SK-N-SH (cell line): ENCODE data around the gene GLIS1. TPM values are rescaled to one million over a fixed set of nuclear protein-coding genes. Genes with fewer than 3 reads are reported as not detected.

ENCODE experiments used
- CTCF ChIA-PET: fragments of 300-600, 350-600 bp; formaldehyde crosslinking; extraction: SDS; loops from one replicate; lab custom pipeline; 2021; lab: Yijun Ruan, JAX
- POLR2A ChIA-PET: fragments of 350-600 bp; sonication (Branson Sonifier 250); formaldehyde crosslinking; extraction: SDS; loops from one replicate; lab custom pipeline; 2020; ENCODE audit warnings: antibody characterized with exemption, inconsistent platforms; lab: Yijun Ruan, JAX
- DNase-seq: peaks from one replicate; pipeline ENCODE4 v3.0.0; 2012
- H2AFZ ChIP-seq: fragments of 200-600 bp; sonication (generic); 2 replicates; pipeline ENCODE4 v1.8.1; 2016; ENCODE audit warnings: antibody characterized with exemption, mild to moderate bottlenecking, low read depth
- H3F3A ChIP-seq: fragments of 200-600 bp; sonication (generic); replicated peaks from 2 replicates; pipeline ENCODE3; 2016; ENCODE audit warnings: antibody characterized with exemption, mild to moderate bottlenecking; ENCODE audit not compliant: insufficient read depth
- H3K27ac ChIP-seq, 2 experiments: fragments of 200-500 bp in 1 of 2; fragments of 200-600 bp in 1 of 2; sonication (Bioruptor generic) in 1 of 2; sonication (generic), shearing (Covaris generic) in 1 of 2; 2 replicates each; pipeline versions ENCODE4 v1.5.1 to v1.6.1; 2014 to 2016; ENCODE audit warnings: low read depth in 2 of 2, inconsistent platforms in 1 of 2, low read length in 1 of 2, mild to moderate bottlenecking in 1 of 2, mixed read lengths in 1 of 2
- H3K27me3 ChIP-seq: fragments of 200-600 bp; sonication (generic), shearing (Covaris generic); 2 replicates; pipeline ENCODE4 v1.6.1; 2016; ENCODE audit warnings: mixed run types; ENCODE audit not compliant: insufficient read depth
- H3K36me3 ChIP-seq, 2 experiments: fragments of 200-500 bp in 1 of 2; fragments of 200-600 bp in 1 of 2; sonication (Bioruptor generic) in 1 of 2; sonication (generic) in 1 of 2; replicated peaks in 1 of 2; 2 replicates each; pipeline versions ENCODE3 to v1.5.1; 2014 to 2016; ENCODE audit warnings: low read length in 1 of 2, mild to moderate bottlenecking in 1 of 2; ENCODE audit not compliant: insufficient read depth in 2 of 2, control insufficient read depth in 1 of 2
- H3K4me1 ChIP-seq, 2 experiments: fragments of 200-500 bp in 1 of 2; fragments of 200-600 bp in 1 of 2; sonication (Bioruptor generic) in 1 of 2; sonication (generic), shearing (Covaris generic) in 1 of 2; 2 replicates each; pipeline versions ENCODE4 v1.5.1 to v1.6.1; 2014 to 2016; ENCODE audit warnings: low read depth in 1 of 2, low read length in 1 of 2, mixed run types in 1 of 2; ENCODE audit not compliant: insufficient read depth in 2 of 2, control insufficient read depth in 1 of 2
- H3K4me2 ChIP-seq: fragments of 200-600 bp; sonication (generic), shearing (Covaris generic); 2 replicates; pipeline ENCODE4 v1.6.1; 2017; ENCODE audit warnings: mixed run types
- H3K4me3 ChIP-seq, 2 experiments: fragments of 200-500 bp in 1 of 2; fragments of 200-600 bp in 1 of 2; sonication (Bioruptor generic) in 1 of 2; sonication (generic), shearing (Covaris generic) in 1 of 2; 2 replicates each; pipeline versions ENCODE4 v1.5.1 to v1.8.1; 2014 to 2016; ENCODE audit warnings: low read depth in 2 of 2, inconsistent platforms in 1 of 2, low read length in 1 of 2, mild to moderate bottlenecking in 1 of 2, mixed read lengths in 1 of 2, moderate library complexity in 1 of 2
- H3K79me2 ChIP-seq: fragments of 200-600 bp; sonication (generic); 2 replicates; pipeline ENCODE4 v1.8.1; 2017; ENCODE audit warnings: mild to moderate bottlenecking; ENCODE audit not compliant: insufficient read depth
- H3K9ac ChIP-seq: fragments of 200-600 bp; sonication (generic); 2 replicates; pipeline ENCODE4 v1.6.1; 2017; ENCODE audit warnings: mixed run types
- H3K9me2 ChIP-seq: fragments of 200-600 bp; sonication (generic); 2 replicates; pipeline ENCODE4 v1.6.1; 2017; ENCODE audit warnings: mixed run types
- H3K9me3 ChIP-seq: fragments of 200-600 bp; sonication (generic); 2 replicates; pipeline ENCODE4 v1.6.1; 2017; ENCODE audit warnings: mixed run types, mild to moderate bottlenecking, moderate library complexity
- H4K20me1 ChIP-seq: fragments of 200-600 bp; sonication (generic); 2 replicates; pipeline ENCODE4 v1.6.1; 2017; ENCODE audit warnings: mild to moderate bottlenecking, mixed run types; ENCODE audit not compliant: insufficient read depth
- CHD2 ChIP-seq: fragments of 150-350 bp; IDR thresholded peaks from 2 replicates; pipeline ENCODE4 v1.6.1; 2018; ENCODE audit warnings: low read length; ENCODE audit not compliant: partially characterized antibody
- ELF1 ChIP-seq: IDR thresholded peaks from 2 replicates; pipeline ENCODE4 v1.4.0; 2012
- EP300 ChIP-seq, 2 experiments: IDR thresholded peaks; 2 replicates each; pipeline versions ENCODE4 v1.4.0 to v1.6.1; 2012; ENCODE audit warnings: borderline replicate concordance in 1 of 2, low read depth in 1 of 2, low read length in 1 of 2
- FOSL2 ChIP-seq: IDR thresholded peaks from 2 replicates; pipeline ENCODE4 v1.4.0; 2012; ENCODE audit warnings: low read depth, mild to moderate bottlenecking, moderate library complexity, borderline replicate concordance
- FOXJ3 ChIP-seq: sonication (generic); formaldehyde crosslinking; IDR thresholded peaks from 2 replicates; pipeline ENCODE4 v1.5.1; 2020; ENCODE audit warnings: mild to moderate bottlenecking, missing genetic modification reagents
- GABPA ChIP-seq: IDR thresholded peaks from 2 replicates; pipeline ENCODE4 v1.4.0; 2012; ENCODE audit warnings: low read depth, mild to moderate bottlenecking
- JUND ChIP-seq: IDR thresholded peaks from 2 replicates; pipeline ENCODE4 v1.4.0; 2012
- MEF2A ChIP-seq: IDR thresholded peaks from 2 replicates; pipeline ENCODE4 v1.4.0; 2012; ENCODE audit warnings: low read depth, borderline replicate concordance
- MXI1 ChIP-seq: IDR thresholded peaks from 2 replicates; pipeline ENCODE4 v1.6.1; 2012; ENCODE audit warnings: mild to moderate bottlenecking, low read depth, low read length, improper control_type of control experiment
- NRF1 ChIP-seq: IDR thresholded peaks from 2 replicates; pipeline ENCODE4 v1.6.1; 2012; ENCODE audit warnings: low read depth, mild to moderate bottlenecking, low read length
- POLR2AphosphoS5 ChIP-seq: IDR thresholded peaks from 2 replicates; pipeline ENCODE4 v1.6.1; 2012; ENCODE audit warnings: low read depth, low read length
- RFX5 ChIP-seq: IDR thresholded peaks from 2 replicates; pipeline ENCODE4 v1.6.1; 2012; ENCODE audit warnings: mild to moderate bottlenecking, improper control_type of control experiment, low read length
- TCF12 ChIP-seq: IDR thresholded peaks from 2 replicates; pipeline ENCODE4 v1.4.0; 2012
- TEAD4 ChIP-seq: IDR thresholded peaks from 2 replicates; pipeline ENCODE4 v1.4.0; 2012; ENCODE audit warnings: mild to moderate bottlenecking, borderline replicate concordance; ENCODE audit not compliant: insufficient read depth
- USF2 ChIP-seq: fragments of 150-350 bp; IDR thresholded peaks from 2 replicates; pipeline ENCODE4 v1.6.1; 2017; ENCODE audit warnings: antibody characterized with exemption, low read length, low read depth, borderline replicate concordance
- WGBS: methylation state at CpG from one replicate; pipeline ENCODE4 v1.1.6; 2017; ENCODE audit warnings: low lambda C conversion rate; 5-methylcytosine and 5-hydroxymethylcytosine counted together
- polyA plus RNA-seq, 3 experiments: library from polyadenylated mRNA; depleted of rRNA; stranded (reverse); fragments of >200 nt; gene quantifications; 2 replicates each; pipeline ENCODE4 v1.2.3, GENCODE V29; 2012
- TF ChIP-seq, protein P1 (sequence below): IDR thresholded peaks from 2 replicates; pipeline ENCODE4 v1.4.0; 2012; ENCODE audit warnings: low read depth, borderline replicate concordance
- TF ChIP-seq, protein P2 (sequence below): fragments of 200-600 bp; sonication (generic); IDR thresholded peaks from 2 replicates; pipeline ENCODE4 v1.6.1; 2017; ENCODE audit warnings: antibody characterized with exemption, mild to moderate bottlenecking, moderate library complexity
- TF ChIP-seq, protein P3 (sequence below): IDR thresholded peaks from 2 replicates; pipeline ENCODE4 v1.4.0; 2012; ENCODE audit warnings: low read depth

The GLIS1 gene
- polyA plus RNA-seq, 1 of the 3 experiments (the other 2 are of a cell fraction), result 0.13 TPM

DNA sequence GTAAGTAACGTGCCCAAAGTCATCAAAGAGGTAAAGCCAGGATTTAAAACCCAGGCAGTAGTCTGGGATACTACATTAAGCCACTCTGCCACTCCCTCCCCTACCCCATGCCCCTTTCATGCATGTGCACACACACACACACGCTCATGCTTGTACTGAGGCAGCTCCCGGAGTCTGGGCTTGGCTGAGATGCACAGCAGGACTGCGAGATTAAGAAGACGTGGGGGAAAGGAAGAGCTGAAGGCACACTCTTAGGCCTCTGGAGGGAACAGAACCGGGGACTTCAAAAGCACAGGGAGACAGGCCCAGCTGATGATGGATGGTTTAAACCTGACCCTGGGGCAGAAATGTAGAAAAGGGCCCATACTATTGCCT lies 98.3 kb downstream of the GLIS1 start:
- Histone ChIP-seq H3K9me2 (no peaks in the 10 kb centered on the region), H3K36me3 (no peaks in the 10 kb centered on the region), H4K20me1 (no peaks in the 10 kb centered on the region), H3K27ac (peak overlapping the region in 1 of 2 experiments; percentile 97; a peak in 1 of 4 replicates), H3K79me2 (no peaks in the 10 kb centered on the region), H3K4me3 (no peak overlapping the region), H3K4me2 (no peak overlapping the region), H3K27me3 (no peaks in the 10 kb centered on the region), H3K9me3 (no peaks in the 10 kb centered on the region), H3K4me1 (peaks cover 0 to 42% of the 10 kb centered on the region in 2 experiments; a peak in 2 of 4 replicates), H3K9ac (no peak overlapping the region), H3F3A (peaks cover 6% of the 10 kb centered on the region), H2AFZ (no peak overlapping the region)
- ChIA-PET CTCF (interaction anchor here (1.2 to 4.5 kb wide), 4 partner anchors 42 to 156 kb away, joined by 3 to 26 read pairs (median 12); no protein-coding TSS in a partner anchor), POLR2A (no interaction called here)
- no peak for DNase-seq
- WGBS, result 73% methylated on average over 6 of the region's 6 CpGs
- TF ChIP-seq RFX5, result no peak
- no peak for TF ChIP-seq ELF1
- TF ChIP-seq, protein P1, sequence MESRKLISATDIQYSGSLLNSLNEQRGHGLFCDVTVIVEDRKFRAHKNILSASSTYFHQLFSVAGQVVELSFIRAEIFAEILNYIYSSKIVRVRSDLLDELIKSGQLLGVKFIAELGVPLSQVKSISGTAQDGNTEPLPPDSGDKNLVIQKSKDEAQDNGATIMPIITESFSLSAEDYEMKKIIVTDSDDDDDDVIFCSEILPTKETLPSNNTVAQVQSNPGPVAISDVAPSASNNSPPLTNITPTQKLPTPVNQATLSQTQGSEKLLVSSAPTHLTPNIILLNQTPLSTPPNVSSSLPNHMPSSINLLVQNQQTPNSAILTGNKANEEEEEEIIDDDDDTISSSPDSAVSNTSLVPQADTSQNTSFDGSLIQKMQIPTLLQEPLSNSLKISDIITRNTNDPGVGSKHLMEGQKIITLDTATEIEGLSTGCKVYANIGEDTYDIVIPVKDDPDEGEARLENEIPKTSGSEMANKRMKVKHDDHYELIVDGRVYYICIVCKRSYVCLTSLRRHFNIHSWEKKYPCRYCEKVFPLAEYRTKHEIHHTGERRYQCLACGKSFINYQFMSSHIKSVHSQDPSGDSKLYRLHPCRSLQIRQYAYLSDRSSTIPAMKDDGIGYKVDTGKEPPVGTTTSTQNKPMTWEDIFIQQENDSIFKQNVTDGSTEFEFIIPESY, result no peak
- TF ChIP-seq CHD2, result no peak
- no peak for TF ChIP-seq USF2
- no peak for TF ChIP-seq MEF2A
- no peak for TF ChIP-seq GABPA
- no peak for TF ChIP-seq FOXJ3

DNA sequence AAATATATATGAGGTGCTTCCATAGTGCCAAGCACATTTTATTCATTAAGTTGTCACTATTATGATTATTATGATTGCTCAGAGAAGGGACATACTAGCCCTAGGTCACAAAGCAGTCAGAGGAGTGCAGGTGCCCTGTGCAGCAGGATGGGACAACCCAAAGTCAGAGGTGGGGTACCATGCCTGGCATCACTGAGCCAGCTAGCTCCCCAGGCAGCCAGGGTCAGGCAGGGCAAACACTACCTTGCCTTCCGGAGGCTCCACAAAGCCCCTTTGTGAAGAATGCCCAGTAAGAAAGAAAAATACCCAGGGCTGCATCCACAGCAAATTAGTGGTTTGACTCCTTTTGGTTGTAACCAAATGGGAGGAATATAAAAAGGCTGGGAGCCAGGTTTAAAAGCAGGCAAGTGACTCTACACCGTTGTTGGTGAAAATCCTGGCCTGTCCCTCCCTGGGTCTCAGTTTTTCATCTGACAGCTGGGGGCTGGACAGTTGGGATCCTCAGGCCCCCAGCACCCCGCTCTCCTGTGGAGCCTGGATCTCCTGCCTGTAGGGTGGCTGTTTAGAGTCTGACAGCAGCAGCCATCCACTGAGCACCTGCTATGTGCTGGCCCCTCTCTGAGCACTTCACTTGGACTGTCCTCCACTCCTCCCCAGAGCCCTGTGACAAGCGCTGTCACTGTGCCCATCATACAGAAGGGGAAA lies 98.8 kb downstream of the GLIS1 start:
- H3K27me3 ChIP-seq, result no peaks in the 10 kb centered on the region
- POLR2A ChIA-PET, result no interaction called here
- no peak for DNase-seq
- H3F3A ChIP-seq, result peaks cover 8% of the 10 kb centered on the region
- no peaks in the 10 kb centered on the region for H4K20me1 ChIP-seq
- no peaks in the 10 kb centered on the region for H3K36me3 ChIP-seq
- no peaks in the 10 kb centered on the region for H3K9me2 ChIP-seq
- H3K79me2 ChIP-seq, result no peaks in the 10 kb centered on the region
- H3K9ac ChIP-seq, result no peak overlapping the region
- CTCF ChIA-PET, result interaction anchor here (0.9 to 4.5 kb wide), 4 partner anchors 9 to 155 kb away, joined by 3 to 26 read pairs (median 13); no protein-coding TSS in a partner anchor
- no peak overlapping the region for H3K4me2 ChIP-seq
- no peaks in the 10 kb centered on the region for H3K9me3 ChIP-seq
- peaks cover 0 to 42% of the 10 kb centered on the region in 2 experiments; a peak in 2 of 4 replicates for H3K4me1 ChIP-seq
- no peak overlapping the region for H2AFZ ChIP-seq
- 61% methylated on average over 3 of the region's 4 CpGs for WGBS
- no peak overlapping the region for H3K27ac ChIP-seq
- no peak overlapping the region for H3K4me3 ChIP-seq
- no peak for TF ChIP-seq USF2
- no peak for TF ChIP-seq MEF2A
- no peak for TF ChIP-seq JUND
- TF ChIP-seq, protein P2, sequence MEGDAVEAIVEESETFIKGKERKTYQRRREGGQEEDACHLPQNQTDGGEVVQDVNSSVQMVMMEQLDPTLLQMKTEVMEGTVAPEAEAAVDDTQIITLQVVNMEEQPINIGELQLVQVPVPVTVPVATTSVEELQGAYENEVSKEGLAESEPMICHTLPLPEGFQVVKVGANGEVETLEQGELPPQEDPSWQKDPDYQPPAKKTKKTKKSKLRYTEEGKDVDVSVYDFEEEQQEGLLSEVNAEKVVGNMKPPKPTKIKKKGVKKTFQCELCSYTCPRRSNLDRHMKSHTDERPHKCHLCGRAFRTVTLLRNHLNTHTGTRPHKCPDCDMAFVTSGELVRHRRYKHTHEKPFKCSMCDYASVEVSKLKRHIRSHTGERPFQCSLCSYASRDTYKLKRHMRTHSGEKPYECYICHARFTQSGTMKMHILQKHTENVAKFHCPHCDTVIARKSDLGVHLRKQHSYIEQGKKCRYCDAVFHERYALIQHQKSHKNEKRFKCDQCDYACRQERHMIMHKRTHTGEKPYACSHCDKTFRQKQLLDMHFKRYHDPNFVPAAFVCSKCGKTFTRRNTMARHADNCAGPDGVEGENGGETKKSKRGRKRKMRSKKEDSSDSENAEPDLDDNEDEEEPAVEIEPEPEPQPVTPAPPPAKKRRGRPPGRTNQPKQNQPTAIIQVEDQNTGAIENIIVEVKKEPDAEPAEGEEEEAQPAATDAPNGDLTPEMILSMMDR, result no peak
- TF ChIP-seq MXI1, result no peak
- TF ChIP-seq, protein P1, result no peak
- TF ChIP-seq CHD2, result no peak
- TF ChIP-seq EP300 (IDR thresholded peaks at IDR 0.05; ENCODE audit: borderline replicate concordance in 1 of 2, low read depth in 1 of 2, low read length in 1 of 2), result no peak
- no peak for TF ChIP-seq FOXJ3
- no peak for TF ChIP-seq TCF12
- no peak for TF ChIP-seq RFX5
- TF ChIP-seq TEAD4, result no peak
- TF ChIP-seq POLR2AphosphoS5, result no peak
- TF ChIP-seq, protein P3, sequence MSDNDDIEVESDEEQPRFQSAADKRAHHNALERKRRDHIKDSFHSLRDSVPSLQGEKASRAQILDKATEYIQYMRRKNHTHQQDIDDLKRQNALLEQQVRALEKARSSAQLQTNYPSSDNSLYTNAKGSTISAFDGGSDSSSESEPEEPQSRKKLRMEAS, result no peak
- no peak for TF ChIP-seq NRF1
- no peak for TF ChIP-seq FOSL2
- no peak for TF ChIP-seq ELF1
